ENCODE data around the gene DNMBP. TPM values are rescaled to one million over a fixed set of nuclear protein-coding genes. Genes with fewer than 3 reads are reported as not detected.
"Not testable (repeated sequence)": the region's sequence is repeated elsewhere in the genome, so short reads cannot be mapped to it uniquely, and the experiment has no call there.

The DNMBP gene
- total and polyA plus RNA-seq, 5 donors from 2014 or later = 0.22 to 2.4 (median 0.65) TPM

DNA sequence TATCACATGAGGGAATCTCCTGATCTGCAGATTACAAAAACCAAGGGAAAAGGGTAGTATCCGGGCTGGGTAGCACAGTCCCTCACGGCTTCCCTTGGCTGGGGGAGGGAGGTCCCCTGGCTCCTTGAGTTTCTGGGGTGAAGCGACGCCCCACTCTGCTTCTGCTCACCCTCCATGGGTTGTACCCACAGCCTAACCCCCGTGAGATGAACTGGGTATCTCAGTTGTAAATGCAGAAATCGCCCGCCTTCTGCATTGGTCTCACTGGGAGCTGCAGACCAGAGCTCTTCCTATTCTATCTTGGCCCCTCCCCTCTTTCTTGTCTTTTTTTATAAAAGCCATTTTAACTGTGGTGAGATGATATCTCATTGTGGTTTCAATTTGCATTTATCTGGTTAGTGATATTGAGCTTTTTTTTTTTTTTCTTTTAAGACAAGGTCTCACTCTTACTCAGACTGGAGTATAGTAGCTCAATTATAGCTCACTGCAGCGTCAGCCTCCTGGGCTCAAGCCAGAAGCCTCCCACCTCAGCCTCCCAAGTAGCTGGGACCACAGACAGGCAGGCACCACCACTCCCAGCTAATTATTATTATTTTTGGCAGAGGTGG is 139.5 kb downstream of the DNMBP start:
- peak overlapping the region; percentile 23 to 87 (median 72) for H3K4me3 Mint-ChIP-seq
- peak overlapping the region in 1 of 3 donors; percentile 13 for H3K27ac Mint-ChIP-seq
- Histone ChIP-seq H3K4me1 (ENCODE audit: control insufficient read depth, insufficient read depth, low read length, poor library complexity, severe bottlenecking) (peaks cover 17% of the 10 kb centered on the region), H3K27ac (ENCODE audit: insufficient read depth, low read length, poor library complexity, severe bottlenecking) (no peak overlapping the region), H3K9me3 (ENCODE audit: control insufficient read depth in 2 of 2, low read length in 2 of 2) (peaks cover 0 to 3% of the 10 kb centered on the region in 2 experiments), H3K36me3 (ENCODE audit: control insufficient read depth, insufficient read depth, low read length) (no peaks in the 10 kb centered on the region), H3K4me3 (ENCODE audit: low read depth, low read length) (peak overlapping the region; percentile 13), H3K27me3 (ENCODE audit: control insufficient read depth, insufficient read depth, low read length) (peaks cover 30% of the 10 kb centered on the region)
- peaks cover 0 to 22% (median 6%) of the 10 kb centered on the region in 7 donors for H3K9me3 Mint-ChIP-seq
- H3K4me1 Mint-ChIP-seq = peaks cover 6 to 19% (median 12%) of the 10 kb centered on the region in 4 donors
- H3K27me3 Mint-ChIP-seq = peaks cover 79% of the 10 kb centered on the region
- DNase-seq = peak in 2 of 3 donors; percentile 67 to 81
- peak; percentile 83 to 85 for ATAC-seq (ENCODE audit: low read depth in 2 of 2)
- H3K36me3 Mint-ChIP-seq = peaks cover 5% of the 10 kb centered on the region

- DNase-seq (no peak), ATAC-seq (ENCODE audit: low read depth in 2 of 2) (no peak)
- Histone ChIP-seq H3K27ac (ENCODE audit: insufficient read depth, low read length, poor library complexity, severe bottlenecking) (no peak overlapping the region), H3K9me3 (ENCODE audit: control insufficient read depth in 2 of 2, low read length in 2 of 2) (peaks cover 0 to 3% of the 10 kb centered on the region in 2 experiments), H3K27me3 (ENCODE audit: control insufficient read depth, insufficient read depth, low read length) (peaks cover 28% of the 10 kb centered on the region), H3K4me3 (ENCODE audit: low read depth, low read length) (no peak overlapping the region), H3K36me3 (ENCODE audit: control insufficient read depth, insufficient read depth, low read length) (no peaks in the 10 kb centered on the region), H3K4me1 (ENCODE audit: control insufficient read depth, insufficient read depth, low read length, poor library complexity, severe bottlenecking) (peaks cover 17% of the 10 kb centered on the region)
- Mint-ChIP-seq H3K27ac (no peak overlapping the region), H3K9me3 (peaks cover 0 to 25% (median 6%) of the 10 kb centered on the region in 7 donors), H3K4me3 (peak overlapping the region in 1 of 4 donors; percentile 75), H3K27me3 (peaks cover 82% of the 10 kb centered on the region), H3K36me3 (peaks cover 5% of the 10 kb centered on the region), H3K4me1 (peaks cover 6 to 19% (median 12%) of the 10 kb centered on the region in 4 donors)
Measured at GRCh38 chr10:99869581-99870122, 140.1 kb downstream of the DNMBP start.

DNA sequence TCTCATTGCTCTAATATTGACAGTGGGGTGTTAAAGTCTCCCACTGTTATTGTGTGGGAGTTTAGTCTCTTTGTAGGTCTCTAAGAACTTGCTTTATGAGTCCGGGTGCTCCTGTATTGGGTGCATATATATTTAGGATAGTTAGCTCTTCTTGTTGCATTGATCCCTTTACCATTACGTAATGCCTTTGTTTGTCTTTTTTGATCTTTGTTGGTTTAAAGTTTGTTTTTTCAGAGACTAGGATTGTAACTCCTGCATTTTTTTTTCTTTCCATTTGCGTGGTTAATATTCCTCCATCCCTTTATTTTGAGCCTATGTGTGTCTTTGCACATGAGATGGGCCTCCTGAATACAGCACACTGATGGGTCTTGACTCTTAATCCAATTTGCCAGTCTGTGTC is 142.5 kb downstream of the DNMBP start:
- H3K4me3 Mint-ChIP-seq; H3K9me3 ChIP-seq (ENCODE audit: control insufficient read depth in 2 of 2, low read length in 2 of 2); H3K36me3 ChIP-seq (ENCODE audit: control insufficient read depth, insufficient read depth, low read length); ATAC-seq (ENCODE audit: low read depth in 2 of 2); DNase-seq; H3K4me3 ChIP-seq (ENCODE audit: low read depth, low read length); H3K36me3 Mint-ChIP-seq; H3K27ac ChIP-seq (ENCODE audit: insufficient read depth, low read length, poor library complexity, severe bottlenecking); H3K27ac Mint-ChIP-seq: not testable (repeated sequence)
- Mint-ChIP-seq H3K27me3 (peaks cover 74% of the 10 kb centered on the region), H3K4me1 (peaks cover 6 to 19% (median 13%) of the 10 kb centered on the region in 4 donors), H3K9me3 (peaks cover 0 to 25% (median 6%) of the 10 kb centered on the region in 7 donors)
- Histone ChIP-seq H3K27me3 (ENCODE audit: control insufficient read depth, insufficient read depth, low read length) (peaks cover 14% of the 10 kb centered on the region), H3K4me1 (ENCODE audit: control insufficient read depth, insufficient read depth, low read length, poor library complexity, severe bottlenecking) (peaks cover 17% of the 10 kb centered on the region)

- not testable (repeated sequence) for H3K4me3 ChIP-seq (ENCODE audit: low read depth, low read length); H3K27ac Mint-ChIP-seq; ATAC-seq (ENCODE audit: low read depth in 2 of 2); H3K27ac ChIP-seq (ENCODE audit: insufficient read depth, low read length, poor library complexity, severe bottlenecking); H3K27me3 ChIP-seq (ENCODE audit: control insufficient read depth, insufficient read depth, low read length); H3K4me1 Mint-ChIP-seq; DNase-seq; H3K9me3 ChIP-seq (ENCODE audit: control insufficient read depth in 2 of 2, low read length in 2 of 2); H3K4me1 ChIP-seq (ENCODE audit: control insufficient read depth, insufficient read depth, low read length, poor library complexity, severe bottlenecking); H3K36me3 Mint-ChIP-seq; H3K4me3 Mint-ChIP-seq; H3K36me3 ChIP-seq (ENCODE audit: control insufficient read depth, insufficient read depth, low read length)
- H3K27me3 Mint-ChIP-seq = peaks cover 68% of the 10 kb centered on the region
- peaks cover 0 to 25% (median 6%) of the 10 kb centered on the region in 7 donors for H3K9me3 Mint-ChIP-seq
Measured at GRCh38 chr10:99863535-99864240, 146.1 kb downstream of the DNMBP start.

- H3K27ac ChIP-seq (ENCODE audit: insufficient read depth, low read length, poor library complexity, severe bottlenecking) = no peak overlapping the region
- Mint-ChIP-seq H3K27me3 (peaks cover 40% of the 10 kb centered on the region), H3K36me3 (peaks cover 3% of the 10 kb centered on the region), H3K27ac (no peak overlapping the region), H3K9me3 (peaks cover 0 to 5% (median 0%) of the 10 kb centered on the region in 7 donors), H3K4me3 (no peak overlapping the region), H3K4me1 (peaks cover 0 to 4% (median 0%) of the 10 kb centered on the region in 4 donors)
- no peaks in the 10 kb centered on the region for H3K36me3 ChIP-seq (ENCODE audit: control insufficient read depth, insufficient read depth, low read length)
- ATAC-seq (ENCODE audit: low read depth in 2 of 2) = no peak
- H3K4me3 ChIP-seq (ENCODE audit: low read depth, low read length) = no peak overlapping the region
- DNase-seq = no peak
- no peaks in the 10 kb centered on the region for H3K9me3 ChIP-seq (ENCODE audit: control insufficient read depth in 2 of 2, low read length in 2 of 2)
- H3K4me1 ChIP-seq (ENCODE audit: control insufficient read depth, insufficient read depth, low read length, poor library complexity, severe bottlenecking) = no peaks in the 10 kb centered on the region
- H3K27me3 ChIP-seq (ENCODE audit: control insufficient read depth, insufficient read depth, low read length) = no peaks in the 10 kb centered on the region
Measured at GRCh38 chr10:99860466-99860865, 149.3 kb downstream of the DNMBP start.

DNA sequence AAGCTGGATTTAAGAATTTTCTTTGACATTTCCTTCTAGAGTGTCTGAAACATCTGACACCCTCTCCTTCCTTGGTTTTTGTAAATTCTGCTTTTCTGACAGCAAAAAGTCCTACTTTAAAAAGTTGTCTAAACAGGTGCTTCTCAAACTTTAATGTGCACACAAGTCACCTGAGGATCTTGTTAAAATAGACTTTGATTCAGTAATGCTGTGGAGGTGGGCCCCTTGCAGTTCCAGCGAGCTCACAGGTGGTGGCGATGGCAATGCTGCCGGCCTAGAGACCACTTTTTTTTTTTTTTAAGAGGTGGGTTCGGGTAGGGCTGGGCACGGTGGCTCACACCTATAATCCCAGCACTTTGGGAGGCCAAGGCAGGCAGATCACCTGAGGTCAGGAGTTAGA is 150.2 kb downstream of the DNMBP start:
- Histone ChIP-seq H3K36me3 (ENCODE audit: control insufficient read depth, insufficient read depth, low read length) (no peaks in the 10 kb centered on the region), H3K27me3 (ENCODE audit: control insufficient read depth, insufficient read depth, low read length) (no peaks in the 10 kb centered on the region), H3K27ac (ENCODE audit: insufficient read depth, low read length, poor library complexity, severe bottlenecking) (no peak overlapping the region), H3K9me3 (ENCODE audit: control insufficient read depth in 2 of 2, low read length in 2 of 2) (no peaks in the 10 kb centered on the region), H3K4me1 (ENCODE audit: control insufficient read depth, insufficient read depth, low read length, poor library complexity, severe bottlenecking) (no peaks in the 10 kb centered on the region), H3K4me3 (ENCODE audit: low read depth, low read length) (no peak overlapping the region)
- no peak for ATAC-seq (ENCODE audit: low read depth in 2 of 2)
- H3K27ac Mint-ChIP-seq = no peak overlapping the region
- peaks cover 32% of the 10 kb centered on the region for H3K27me3 Mint-ChIP-seq
- H3K36me3 Mint-ChIP-seq = peaks cover 3% of the 10 kb centered on the region
- peak in 1 of 3 donors; percentile 22 for DNase-seq
- H3K4me3 Mint-ChIP-seq = no peak overlapping the region
- peaks cover 0 to 1% (median 0%) of the 10 kb centered on the region in 7 donors for H3K9me3 Mint-ChIP-seq
- H3K4me1 Mint-ChIP-seq = peaks cover 0 to 4% (median 0%) of the 10 kb centered on the region in 4 donors

- no peaks in the 10 kb centered on the region for H3K36me3 ChIP-seq (ENCODE audit: control insufficient read depth, insufficient read depth, low read length)
- DNase-seq = no peak
- no peaks in the 10 kb centered on the region for H3K9me3 ChIP-seq (ENCODE audit: control insufficient read depth in 2 of 2, low read length in 2 of 2)
- H3K27ac Mint-ChIP-seq = no peak overlapping the region
- H3K4me1 Mint-ChIP-seq = no peaks in the 10 kb centered on the region
- peak in 1 of 2 donors; percentile 28 for ATAC-seq (ENCODE audit: low read depth in 2 of 2)
- H3K27me3 ChIP-seq (ENCODE audit: control insufficient read depth, insufficient read depth, low read length) = no peaks in the 10 kb centered on the region
- H3K4me3 ChIP-seq (ENCODE audit: low read depth, low read length) = no peak overlapping the region
- no peak overlapping the region for H3K27ac ChIP-seq (ENCODE audit: insufficient read depth, low read length, poor library complexity, severe bottlenecking)
- peaks cover 25% of the 10 kb centered on the region for H3K27me3 Mint-ChIP-seq
- no peak overlapping the region for H3K4me3 Mint-ChIP-seq
- no peaks in the 10 kb centered on the region for H3K4me1 ChIP-seq (ENCODE audit: control insufficient read depth, insufficient read depth, low read length, poor library complexity, severe bottlenecking)
- no peaks in the 10 kb centered on the region for H3K36me3 Mint-ChIP-seq
- no peaks in the 10 kb centered on the region for H3K9me3 Mint-ChIP-seq
Measured at GRCh38 chr10:99858849-99859248, 150.9 kb downstream of the DNMBP start.
